ENCODE results near the gene CDH13.
A peak's percentile ranks its signal among the peaks of the same experiment; 100 is the strongest.

Gene CDH13

DNA sequence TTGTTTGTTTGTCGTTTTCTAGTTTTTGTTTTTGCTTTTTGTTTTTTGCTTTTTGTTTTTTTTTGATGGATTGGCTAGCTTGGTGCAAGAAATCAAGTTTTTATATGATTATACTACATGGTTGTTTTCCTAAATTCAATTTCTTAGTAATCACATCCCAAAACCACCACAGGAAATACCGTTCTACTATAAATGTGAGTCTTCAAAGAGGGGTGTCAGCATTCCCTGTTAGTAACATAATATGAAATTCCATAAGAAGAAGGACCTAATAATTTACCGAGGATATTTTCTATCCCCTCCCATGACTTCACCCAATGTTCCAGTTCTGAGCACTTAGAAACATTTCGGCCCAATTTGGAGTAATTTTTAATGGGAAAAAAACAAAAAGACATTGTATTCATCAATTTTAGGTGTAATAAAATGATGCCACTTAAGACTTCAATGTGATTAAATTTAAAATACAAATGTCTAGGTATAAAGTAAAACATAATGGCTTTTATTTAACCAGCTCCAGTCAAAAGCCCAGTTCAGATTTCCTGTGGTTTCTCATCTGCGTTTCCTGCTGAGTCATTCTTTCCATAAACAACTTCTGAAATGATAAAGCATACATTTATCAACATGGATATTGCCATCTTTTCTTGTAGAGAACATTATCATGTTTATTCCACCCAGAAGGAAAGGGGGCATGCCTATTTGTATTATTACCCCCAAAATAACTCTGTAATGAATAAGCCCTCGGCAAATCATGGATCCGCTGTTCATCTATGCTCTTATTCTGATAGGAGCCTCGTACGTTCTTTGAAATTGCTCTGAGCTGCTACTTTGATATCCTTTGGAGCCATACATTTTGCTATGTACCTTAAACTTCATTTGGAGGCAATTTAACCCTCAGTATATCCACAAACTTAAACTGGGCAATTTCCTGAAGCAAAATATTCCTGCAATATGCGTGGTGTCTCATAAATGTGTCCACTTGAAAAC, 1209.1 kb downstream of the CDH13 start:
- DNase-seq = no peak

DNA sequence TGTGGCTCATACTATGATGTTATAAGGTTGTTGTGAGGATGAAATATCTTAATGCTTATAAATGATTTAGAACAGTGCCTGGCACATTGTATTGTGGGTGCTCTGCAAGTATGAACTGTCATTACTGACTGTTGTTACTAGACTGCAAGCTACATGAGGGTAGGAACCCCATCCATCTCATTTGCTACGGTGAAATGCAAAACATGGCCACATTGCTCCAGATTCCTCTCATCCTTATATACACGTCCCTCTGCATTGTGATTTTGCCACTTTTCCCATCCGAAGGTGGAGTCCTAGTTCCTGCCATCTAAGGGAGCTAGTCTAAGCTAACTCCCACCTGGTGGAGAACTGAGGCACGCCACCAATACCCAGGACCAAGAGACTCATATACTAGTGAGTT, 1210.8 kb downstream of the CDH13 start:
- no peak for DNase-seq

DNA sequence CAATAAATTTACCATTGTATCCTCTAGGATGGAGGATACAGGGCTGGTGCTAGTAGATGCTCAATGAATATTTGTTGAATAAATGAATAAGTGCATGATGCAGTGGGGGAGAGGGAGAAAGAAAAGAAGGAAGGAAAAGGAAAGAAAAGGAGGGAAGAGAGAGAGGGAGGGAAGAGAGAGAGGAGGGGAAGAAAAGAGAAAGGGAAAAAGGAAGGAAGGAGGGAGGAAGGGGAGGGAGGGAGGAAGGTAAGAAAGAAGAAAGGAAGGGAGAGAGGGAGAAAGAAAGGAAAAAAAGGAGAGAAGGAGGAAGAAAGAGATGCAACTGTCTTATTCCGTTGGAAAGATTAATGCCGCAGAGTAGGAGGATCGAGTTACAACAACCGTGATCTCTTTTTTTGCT, 1211.4 kb downstream of the CDH13 start:
- no peak for DNase-seq

DNA sequence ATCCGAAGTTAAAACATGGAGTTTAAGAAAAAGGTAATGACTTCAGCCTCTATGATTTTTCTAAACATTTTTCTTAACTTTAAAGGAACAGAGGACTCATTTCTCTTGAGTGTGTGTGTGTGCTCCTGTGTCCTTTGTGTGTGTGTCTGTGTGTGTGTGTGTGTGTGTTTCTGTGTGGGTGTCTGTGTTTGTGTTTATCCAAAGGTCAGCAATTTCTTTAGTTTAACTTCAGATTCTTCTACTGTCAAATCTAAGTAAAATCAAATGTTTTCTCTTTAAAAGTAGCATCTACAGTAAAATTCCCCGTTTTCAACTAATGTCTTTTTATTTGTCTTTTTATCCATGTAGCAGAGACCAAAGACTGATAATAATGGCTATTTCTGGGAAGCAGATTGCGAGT, 1212.8 kb downstream of the CDH13 start:
- DNase-seq = no peak

DNA sequence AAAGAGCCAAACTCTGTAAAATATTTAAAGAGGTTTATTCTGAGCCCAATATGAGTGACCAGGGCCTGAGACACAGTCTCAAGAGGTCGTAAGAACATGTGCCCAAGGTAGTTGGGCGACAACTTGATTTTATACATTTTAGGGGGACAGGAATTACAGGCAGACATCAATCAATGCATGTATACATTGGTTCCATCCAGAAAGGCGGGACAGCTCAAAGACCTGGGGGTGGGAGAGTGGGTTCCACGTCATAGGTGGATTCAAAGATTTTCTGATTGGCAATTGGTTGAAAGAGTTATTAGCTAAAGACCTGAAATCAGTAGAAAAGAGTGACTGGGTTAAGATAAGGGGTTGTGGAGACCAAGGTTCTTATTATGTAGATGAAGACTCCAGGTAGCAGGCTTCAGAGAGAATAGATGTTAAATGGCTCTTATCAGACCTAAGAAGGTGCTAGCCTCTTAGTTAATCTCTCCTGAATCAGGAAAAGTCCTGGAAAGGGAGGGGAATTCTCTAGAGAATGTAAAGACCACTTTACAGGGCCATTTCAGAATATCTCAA, 1213.4 kb downstream of the CDH13 start:
- no peak for DNase-seq

DNA sequence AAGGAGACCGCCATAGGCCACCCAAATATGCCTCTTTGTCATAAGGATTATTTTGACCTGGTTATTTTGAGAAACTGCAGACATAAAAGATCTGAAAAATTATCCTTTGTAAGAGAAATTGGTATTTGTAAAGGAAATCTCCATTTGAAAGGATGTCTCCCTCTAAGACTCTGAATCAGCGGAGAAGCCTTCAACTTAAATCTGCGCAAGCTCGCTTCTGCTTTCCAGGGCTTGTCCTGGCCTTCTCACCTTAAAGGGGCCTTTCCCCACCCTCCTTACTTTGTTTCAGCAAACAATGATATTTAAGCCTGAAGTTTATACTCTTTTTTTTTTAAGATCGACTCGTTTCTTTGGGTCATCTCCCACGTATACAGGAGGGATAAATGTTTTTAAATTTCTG, 1215.5 kb downstream of the CDH13 start:
- DNase-seq = no peak

DNA sequence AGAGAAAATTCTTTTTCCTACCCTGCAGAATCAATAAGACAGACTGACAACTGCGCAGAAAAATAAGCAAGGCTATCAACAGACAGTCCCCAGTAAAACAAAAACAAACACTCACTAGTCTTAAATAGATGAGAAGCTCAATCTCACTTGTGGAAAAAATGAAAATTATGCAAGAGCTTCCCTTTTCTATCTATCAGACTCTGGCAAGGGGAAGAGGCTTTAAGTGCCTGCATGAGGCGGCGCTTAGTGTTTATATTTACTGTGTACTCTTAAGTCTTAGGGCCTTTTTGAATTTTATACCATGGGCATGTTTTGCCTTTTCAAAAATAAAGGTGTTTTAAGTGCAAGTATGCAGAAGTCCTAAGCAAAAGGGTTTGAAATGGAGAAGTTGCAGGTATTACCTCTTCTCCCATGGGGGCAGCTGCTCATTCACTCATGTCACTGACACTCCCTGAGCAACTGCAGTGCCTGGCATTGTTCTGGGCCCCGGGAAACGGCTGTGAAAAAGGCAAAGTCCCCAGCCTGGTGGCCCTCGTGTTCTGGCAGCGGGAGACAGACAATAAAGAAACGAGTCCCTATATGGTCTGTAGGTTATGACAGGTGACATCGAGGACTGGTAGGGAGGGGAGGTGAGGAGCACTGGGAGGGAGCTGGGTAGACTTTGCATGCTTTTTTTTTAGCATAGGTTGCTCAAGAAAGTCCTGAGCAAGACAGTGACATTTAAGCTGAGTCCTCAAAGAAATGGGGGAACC, 1216.2 kb downstream of the CDH13 start:
- no peak for DNase-seq

DNA sequence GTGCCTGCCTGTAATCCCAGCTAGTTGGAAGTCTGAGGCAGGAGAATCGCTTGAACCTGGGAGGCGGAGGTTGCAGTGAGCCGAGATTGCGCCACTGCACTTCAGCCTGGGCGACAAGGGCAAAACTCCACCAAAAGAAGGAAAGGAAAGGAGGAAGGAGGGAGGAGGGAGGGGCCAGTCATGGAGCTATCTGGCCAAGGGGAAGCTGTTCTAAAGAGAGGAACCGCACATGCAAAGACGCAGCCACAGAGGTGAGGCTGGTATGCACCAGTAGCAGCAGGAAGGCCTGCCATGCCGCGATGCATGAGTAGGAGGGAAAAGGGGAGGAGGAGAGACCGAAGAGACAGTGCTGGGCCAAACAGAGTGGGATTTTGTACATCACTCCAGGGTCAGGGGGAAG, 1216.9 kb downstream of the CDH13 start:
- no peak for DNase-seq

DNA sequence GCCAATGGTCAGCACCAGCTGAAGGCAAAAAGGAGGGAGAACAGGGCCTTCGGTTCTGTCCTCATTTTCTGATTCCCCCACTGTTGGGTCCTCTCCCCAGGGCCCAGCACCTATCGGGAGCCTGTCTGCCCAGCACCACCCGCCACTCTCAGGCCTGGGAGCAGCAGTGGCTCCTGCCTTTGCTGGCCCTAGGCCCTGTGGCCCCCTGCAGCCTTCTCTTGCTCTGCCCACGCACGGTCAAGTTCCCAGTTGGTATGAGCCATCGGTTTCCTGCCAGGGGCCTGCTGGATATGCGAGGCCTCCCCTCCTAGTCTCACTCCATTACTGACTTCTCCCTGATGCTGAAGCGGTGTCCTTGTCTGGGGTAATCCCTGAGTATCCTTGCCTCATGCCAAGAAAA, 1218.5 kb downstream of the CDH13 start:
- DNase-seq = no peak

DNA sequence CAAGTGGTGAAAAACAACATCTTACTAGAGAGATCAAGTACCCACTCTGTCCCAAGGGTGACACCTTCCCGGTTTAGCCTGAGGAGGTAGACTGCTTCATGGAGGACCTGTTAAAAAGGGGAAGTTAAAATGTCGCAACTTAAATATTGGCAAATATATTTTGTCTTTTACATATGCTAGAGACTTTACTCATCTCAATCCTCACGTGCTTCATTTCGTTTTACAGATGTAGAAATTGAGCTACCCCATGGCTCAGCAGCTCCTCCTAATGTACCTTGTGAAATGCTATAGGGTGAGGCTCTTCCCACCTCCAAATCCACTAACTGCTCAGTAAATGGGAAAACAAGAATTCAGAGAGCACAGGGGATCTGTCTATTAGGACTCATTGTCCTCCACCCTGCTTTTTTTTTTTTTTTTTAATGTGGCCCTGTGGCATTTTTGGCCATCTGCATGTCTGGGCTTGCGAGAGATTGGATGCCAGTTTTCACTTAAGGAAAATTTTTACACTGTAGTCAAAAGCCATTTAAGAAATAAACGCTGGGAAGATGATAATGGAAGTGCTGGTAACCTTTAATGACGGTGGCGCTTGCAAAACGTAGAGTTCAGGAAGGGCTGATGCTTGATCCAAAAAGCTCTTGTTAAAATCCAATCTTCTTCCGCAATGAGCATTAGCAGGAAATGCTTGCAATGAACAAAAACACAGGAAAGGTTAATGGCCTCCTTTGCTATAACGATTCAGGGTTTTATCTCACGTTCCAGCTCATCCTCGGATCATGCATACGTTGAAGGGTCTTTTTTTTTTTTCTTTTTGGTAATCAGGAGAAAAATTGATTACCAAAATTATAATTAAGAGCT, 1220.8 kb downstream of the CDH13 start:
- no peak for DNase-seq

DNA sequence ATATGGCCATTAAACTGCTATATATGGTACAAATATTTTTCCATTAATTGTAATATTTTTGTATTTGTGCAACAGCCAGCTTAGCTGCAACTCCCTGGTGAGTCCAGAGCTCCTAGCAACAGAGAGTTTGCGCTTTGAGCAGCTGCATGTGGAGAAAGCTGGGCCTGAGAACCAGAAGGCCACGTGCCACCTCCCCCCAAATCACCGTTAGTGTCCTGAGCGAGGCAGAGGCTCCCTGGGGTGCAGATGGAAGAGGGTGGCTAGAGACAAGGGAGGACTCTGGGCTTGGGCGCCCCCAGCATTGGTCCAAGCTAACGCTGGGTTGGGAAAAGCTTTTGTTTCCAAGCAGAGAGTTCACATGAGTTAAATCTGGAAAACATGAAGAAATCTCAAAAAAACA, 1222.7 kb downstream of the CDH13 start:
- DNase-seq = peak; percentile 49
